Panc1 (cell line): Measurements from ENCODE around the gene CLEC18B. TPM values are rescaled to one million over a fixed set of nuclear protein-coding genes. Genes with fewer than 3 reads are reported as not detected.
A peak's percentile ranks its signal among the peaks of the same experiment; 100 is the strongest.
"Not testable (repeated sequence)": the region's sequence is repeated elsewhere in the genome, so short reads cannot be mapped to it uniquely, and the experiment has no call there.

Experiments
- ATAC-seq: fragments of 200-7000 bp; cut with Tn5 transposase; 2 replicates; pipeline ENCODE4 v1.9.1; 2020; ENCODE audit warnings: mild to moderate bottlenecking, moderate library complexity
- Bru-seq: library from RNA; stranded (reverse); fragments of 400-500 nt; gene quantifications from one replicate; lab custom pipeline; 2021; lab: Mats Ljungman, UMichigan
- BruChase-seq, 2 experiments: library from RNA; stranded (reverse); fragments of 400-500 nt; gene quantifications; one replicate each; lab custom pipeline; 2021; lab: Mats Ljungman, UMichigan
- BruUV-seq: library from RNA; stranded (reverse); fragments of 400-500 nt; replicated peaks from 2 replicates; lab custom pipeline; 2021; lab: Mats Ljungman, UMichigan
- CTCF ChIA-PET: fragments of 300-600 bp; sonication (Branson Sonifier 250); formaldehyde crosslinking; loops from one replicate; lab custom pipeline; 2022; ENCODE audit warnings: antibody characterized with exemption; lab: Charles Lee
- POLR2A ChIA-PET: fragments of 300-600 bp; sonication (Branson Sonifier 250); formaldehyde crosslinking; loops from one replicate; lab custom pipeline; 2022; ENCODE audit warnings: antibody characterized with exemption; lab: Charles Lee
- DNase-seq: peaks from one replicate; pipeline ENCODE4 v3.0.0-alpha.2; 2010; ENCODE audit warnings: low read depth, low spot score
- H3K27ac ChIP-seq: 2 replicates; pipeline ENCODE4 v1.5.1; 2011; ENCODE audit warnings: mild to moderate bottlenecking, low read length, inconsistent platforms
- H3K27me3 ChIP-seq: fragments of 200-500 bp; sonication (Bioruptor generic); 2 replicates; pipeline ENCODE4 v1.6.0; 2014; ENCODE audit warnings: low read length, inconsistent platforms; ENCODE audit not compliant: control insufficient read depth, insufficient read depth
- H3K36me3 ChIP-seq: fragments of 200-500 bp; sonication (Bioruptor generic); 2 replicates; pipeline ENCODE4 v1.5.1; 2014; ENCODE audit warnings: inconsistent platforms, mild to moderate bottlenecking, low read length, moderate library complexity; ENCODE audit not compliant: control insufficient read depth, insufficient read depth
- H3K4me1 ChIP-seq: 2 replicates; pipeline ENCODE4 v1.5.1; 2011; ENCODE audit warnings: inconsistent platforms, mild to moderate bottlenecking, low read length, moderate library complexity; ENCODE audit not compliant: control insufficient read depth, insufficient read depth
- H3K4me3 ChIP-seq, 2 experiments: 2 replicates each; pipeline ENCODE4 v1.5.1; 2011 to 2012; ENCODE audit warnings: low read depth in 2 of 2, low read length in 2 of 2, mild to moderate bottlenecking in 2 of 2, inconsistent platforms in 1 of 2, moderate library complexity in 1 of 2
- H3K9me3 ChIP-seq: fragments of 200-500 bp; sonication (Bioruptor generic); 2 replicates; pipeline ENCODE4 v1.5.1; 2014; ENCODE audit warnings: low read depth, mild to moderate bottlenecking, inconsistent platforms, low read length, moderate library complexity; ENCODE audit not compliant: control insufficient read depth, insufficient read depth
- CTCF ChIP-seq: fragments of 450-650 bp; IDR thresholded peaks from 2 replicates; pipeline ENCODE4 v1.5.1; 2017; ENCODE audit warnings: mild to moderate bottlenecking
- POLR2AphosphoS5 ChIP-seq: IDR thresholded peaks from 2 replicates; pipeline ENCODE4 v1.6.1; 2012; ENCODE audit warnings: mild to moderate bottlenecking, low read depth, low read length, moderate library complexity
- REST ChIP-seq, 2 experiments: IDR thresholded peaks; 2 replicates each; pipeline ENCODE4 v1.6.1; 2011 to 2012; ENCODE audit warnings: low read depth in 2 of 2, control low read depth in 1 of 2, low read length in 1 of 2, mild to moderate bottlenecking in 1 of 2, moderate library complexity in 1 of 2; ENCODE audit not compliant: insufficient read depth in 1 of 2
- SIN3A ChIP-seq: IDR thresholded peaks from 2 replicates; pipeline ENCODE4 v1.6.1; 2012; ENCODE audit warnings: low read depth, mild to moderate bottlenecking, low read length, moderate library complexity, borderline replicate concordance; ENCODE audit not compliant: insufficient read depth
- TCF7L2 ChIP-seq: IDR thresholded peaks from 2 replicates; pipeline ENCODE4 v1.6.1; 2011; ENCODE audit warnings: mild to moderate bottlenecking, low read depth, low read length, inconsistent platforms
- in situ Hi-C: cut with HindIII; loops from 2 replicates; pipeline ENCODE4 v1.10.0; 2016; ENCODE audit warnings: low sequenced_read_pairs, low pct_unique_long_range_greater_than_20kb
- intact Hi-C: fragments of 100-400 bp; cut with micrococcal nuclease; formaldehyde crosslinking; loops from one replicate; pipeline ENCODE4 v1.10.0; 2022; ENCODE audit not compliant: unreplicated experiment
- long read RNA-seq: library from polyadenylated mRNA; unstranded; transcript quantifications from one replicate; pipeline ENCODE4 v2.0.0, GENCODE V29; 2021; ENCODE audit not compliant: unreplicated experiment
- polyA plus RNA-seq: library from polyadenylated mRNA; unstranded; fragments of >200 nt; gene quantifications from one replicate; pipeline ENCODE4 v1.2.1, GENCODE V29; 2012; ENCODE audit warnings: missing spikeins; ENCODE audit not compliant: insufficient read length
- total RNA-seq: library from RNA; stranded (reverse); gene quantifications from one replicate; pipeline ENCODE4 v1.2.1, GENCODE V29; 2021; ENCODE audit not compliant: unreplicated experiment

Gene CLEC18B
- total RNA-seq (not detected), Bru-seq, nascent RNA (percentile 18 among the genes with signal in this experiment), BruChase-seq, experiment 1, labeled RNA remaining after a 2-hour chase (percentile 32 among the genes with signal in this experiment), BruChase-seq, experiment 2, labeled RNA remaining after a 6-hour chase (percentile 39 among the genes with signal in this experiment)
- polyA plus RNA-seq, result not detected
- long read RNA-seq, partial matches to known transcripts, result 0 of 1 reads
- long read RNA-seq, other reads (novel, unspliced or antisense), result 1 of 1 reads

GRCh38 chr16:74420612-74421481, at the start of gene CLEC18B:
Gene CLEC18B (minus strand): TSS chr16:74421478. CDS start chr16:74421270, 208 bp downstream.
- DNase-seq, intact Hi-C loops, H3K9me3 ChIP-seq, H3K4me3 ChIP-seq, H3K4me1 ChIP-seq, H3K36me3 ChIP-seq, BruUV-seq, H3K27me3 ChIP-seq, POLR2A ChIA-PET, H3K27ac ChIP-seq, CTCF ChIA-PET, in situ Hi-C loops: not testable (repeated sequence)
- peak; percentile 68 for ATAC-seq

- DNase-seq (no peak), ATAC-seq (no peak)
- intact Hi-C loops (no loop called here), in situ Hi-C loops (no loop called here)
- H3K27ac ChIP-seq, result no peak overlapping the region
- no TSS peak for BruUV-seq
- TF ChIP-seq POLR2AphosphoS5, result no peak
- TF ChIP-seq REST (IDR thresholded peaks at IDR 0.05; ENCODE audit: insufficient read depth in 1 of 2, low read depth in 2 of 2, low read length in 1 of 2), result no peak
- no peak for TF ChIP-seq SIN3A
- no peak for TF ChIP-seq CTCF
- no peak for TF ChIP-seq TCF7L2
- H3K4me3 ChIP-seq, result no peak overlapping the region
- no peaks in the 10 kb centered on the region for H3K9me3 ChIP-seq
- no peaks in the 10 kb centered on the region for H3K27me3 ChIP-seq
- H3K36me3 ChIP-seq, result no peaks in the 10 kb centered on the region
- CTCF ChIA-PET, result no interaction called here
- H3K4me1 ChIP-seq, result no peaks in the 10 kb centered on the region
- POLR2A ChIA-PET, result interaction anchor here (0.6 kb wide), 1 partner anchor 73 kb away, joined by 3 read pairs; no protein-coding TSS in a partner anchor
Measured at GRCh38 chr16:74469946-74470478, 48.7 kb upstream of the CLEC18B start.
